Omental fat pad (tissue), 4 donors: ENCODE results near the gene RHEB. TPM values are rescaled to one million over a fixed set of nuclear protein-coding genes. Genes with fewer than 3 reads are reported as not detected.

ENCODE experiments used
- ATAC-seq: fragments of 150-250 bp; one replicate; pipeline ENCODE4 v1.9.1; 2016; ENCODE audit warnings: mild to moderate bottlenecking, moderate library complexity; ENCODE audit not compliant: low FRiP score
- DNase-seq: peaks from one replicate; pipeline ENCODE4 v3.0.0-alpha.2; 2019; ENCODE audit warnings: low spot score
- CTCF ChIP-seq, 3 donors: fragments of 450-650 bp; IDR thresholded peaks; one replicate each; pipeline ENCODE4 v1.5.1; 2016 to 2017; ENCODE audit warnings: antibody characterized with exemption in 3 of 3, mild to moderate bottlenecking in 3 of 3, moderate library complexity in 2 of 3
- total RNA-seq, 4 donors: library from RNA; depleted of rRNA; stranded (reverse); fragments of >200 nt; gene quantifications; one replicate each; pipeline ENCODE4 v1.1.0, GENCODE V29; 2016

The RHEB gene
- total RNA-seq, 4 donors from 2014 or later = 93.9 to 124 (median 104) TPM

GRCh38 chr7:151508991-151509390, 10.7 kb downstream of the RHEB start:
- ATAC-seq (no peak), DNase-seq (no peak)
- TF ChIP-seq CTCF (IDR thresholded peaks at IDR 0.05) = no peak

GRCh38 chr7:151507806-151508205, 11.9 kb downstream of the RHEB start:
- no peak for ATAC-seq
- DNase-seq = no peak
- no peak for TF ChIP-seq CTCF (IDR thresholded peaks at IDR 0.05)

- ATAC-seq = no peak
- TF ChIP-seq CTCF (IDR thresholded peaks at IDR 0.05) = no peak
- DNase-seq = no peak
Measured at GRCh38 chr7:151506901-151507382, 12.8 kb downstream of the RHEB start.

DNA sequence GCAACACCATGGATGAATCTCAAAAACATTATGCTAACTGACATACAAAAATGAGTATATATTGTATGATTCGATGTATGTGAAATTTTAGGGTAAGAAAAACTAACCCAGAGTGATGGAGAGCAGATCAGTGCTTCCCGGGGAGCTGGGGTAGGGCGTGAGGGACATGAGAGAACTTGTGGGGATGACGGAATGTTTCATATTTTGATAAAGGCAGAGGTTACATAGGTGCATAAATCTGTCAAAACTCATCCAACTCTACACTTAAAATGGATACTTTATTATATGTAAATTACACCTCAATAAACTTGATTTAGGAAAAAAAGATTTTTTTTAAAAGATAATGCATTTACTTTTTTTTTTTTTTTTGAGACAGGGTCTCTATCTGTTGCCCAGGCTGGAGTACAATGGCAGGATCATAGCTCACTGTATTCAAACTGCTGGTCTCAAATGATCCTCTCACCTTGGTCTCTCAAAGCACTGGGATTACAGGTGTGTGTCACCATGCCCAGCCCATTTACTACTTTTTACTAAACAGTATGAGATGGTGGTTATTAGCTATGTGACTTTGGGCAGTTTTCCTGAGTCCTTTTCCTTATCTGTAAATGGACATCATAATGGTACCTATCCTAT, 13.7 kb downstream of the RHEB start:
- no peak for DNase-seq
- no peak for ATAC-seq
- no peak for TF ChIP-seq CTCF (IDR thresholded peaks at IDR 0.05)

- DNase-seq = no peak
- no peak for ATAC-seq
- TF ChIP-seq CTCF (IDR thresholded peaks at IDR 0.05) = no peak
Measured at GRCh38 chr7:151505433-151505832, 14.3 kb downstream of the RHEB start.

- no peak for DNase-seq
- TF ChIP-seq CTCF (IDR thresholded peaks at IDR 0.05) = no peak
Measured at GRCh38 chr7:151504715-151505326, 14.9 kb downstream of the RHEB start.

More at GRCh38 chr7:151504715-151505326, 14.9 kb downstream of the RHEB start:
- no peak for ATAC-seq
